NOMO-1 (cell line): ENCODE measurements around the gene CDK10.

Source experiments
- DNase-seq, 2 experiments: peaks; one replicate each; lab custom pipeline; 2025; ENCODE audit not compliant: unreplicated experiment in 2 of 2; lab: John Stamatoyannopoulos, UW

Gene CDK10

GRCh38 chr16:89710709-89711564 is 24.4 kb downstream of the CDK10 start:
- DNase-seq, result no peak

DNA sequence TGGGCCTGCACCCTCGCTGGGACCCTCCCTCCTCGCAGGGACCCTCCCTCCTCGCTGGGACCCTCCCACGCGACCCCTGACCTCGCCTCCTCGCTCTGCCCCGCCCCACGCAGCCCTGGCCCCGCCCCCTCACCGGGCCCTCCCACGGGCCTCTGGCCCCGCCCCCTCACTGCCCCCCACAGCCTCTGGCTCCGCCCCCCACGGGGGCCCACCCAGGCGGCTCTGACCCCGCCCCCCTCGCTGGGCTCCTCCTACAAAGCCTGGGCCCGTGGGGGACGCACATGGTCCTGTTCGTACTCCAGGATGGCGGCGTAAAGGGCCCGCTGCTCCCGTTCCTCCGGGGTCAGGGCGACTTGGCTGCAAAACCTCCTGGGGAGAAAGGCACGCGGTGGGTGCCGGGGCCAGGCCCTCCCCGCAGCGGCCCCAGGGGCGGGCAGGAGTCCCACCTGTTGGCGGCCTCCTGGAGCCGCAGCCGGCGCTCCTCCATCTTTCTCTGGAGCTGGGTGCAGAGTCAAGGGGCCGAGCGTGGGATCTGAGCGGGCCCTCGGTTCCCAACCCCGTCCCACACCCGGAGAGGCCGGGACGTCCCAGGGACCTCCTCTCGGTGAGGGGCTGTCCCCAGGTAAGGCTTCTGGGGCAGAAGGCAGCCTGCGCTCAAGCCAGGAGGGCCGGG is 25.2 kb downstream of the CDK10 start:
- DNase-seq, result peak; percentile 27 to 54

DNA sequence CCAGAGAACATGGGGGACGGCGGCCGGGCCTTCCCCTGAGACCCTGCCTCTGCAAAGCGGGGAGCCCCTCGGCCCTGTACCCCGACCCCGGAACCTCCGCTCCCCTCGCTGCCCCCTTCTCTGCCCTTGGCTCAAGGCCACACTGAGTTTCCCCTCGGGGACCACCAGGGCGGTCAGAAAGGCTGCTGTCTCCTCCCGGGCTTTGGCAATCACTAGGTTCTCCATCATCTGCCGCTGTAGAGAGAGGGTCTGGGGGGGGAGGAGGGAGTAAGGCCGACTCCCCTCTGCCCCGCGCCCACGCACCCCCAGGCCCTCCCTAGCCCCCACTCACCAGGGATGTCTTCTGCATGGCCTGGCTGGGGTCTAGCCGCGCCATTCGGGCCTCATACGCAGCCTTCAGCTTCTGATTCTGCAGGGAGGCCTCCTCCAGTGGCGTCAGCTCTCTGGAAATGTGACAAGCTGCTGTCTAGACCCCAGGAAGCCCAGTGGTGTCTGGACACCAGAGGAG is 25.8 kb downstream of the CDK10 start:
- DNase-seq, result no peak

DNA sequence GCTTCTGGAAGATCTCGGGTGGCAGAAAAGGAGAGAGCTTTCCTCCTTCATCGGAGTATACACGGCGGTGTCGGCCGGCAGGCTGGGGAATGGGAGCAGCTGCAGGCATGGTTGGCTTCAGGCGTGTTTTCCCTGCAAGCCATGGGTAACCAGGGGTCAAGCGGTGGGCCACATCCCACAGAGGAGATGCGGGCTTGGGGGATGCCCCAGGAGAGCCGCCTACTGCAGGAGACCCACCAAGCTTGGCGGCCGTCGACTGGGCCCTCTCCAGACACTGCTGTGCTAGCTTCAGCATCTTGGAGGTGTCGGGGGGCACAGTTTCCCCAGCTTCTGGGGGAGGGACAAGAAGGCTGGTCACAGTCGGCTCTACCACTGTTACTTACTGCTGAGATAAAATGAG is 30.0 kb downstream of the CDK10 start:
- no peak for DNase-seq

DNA sequence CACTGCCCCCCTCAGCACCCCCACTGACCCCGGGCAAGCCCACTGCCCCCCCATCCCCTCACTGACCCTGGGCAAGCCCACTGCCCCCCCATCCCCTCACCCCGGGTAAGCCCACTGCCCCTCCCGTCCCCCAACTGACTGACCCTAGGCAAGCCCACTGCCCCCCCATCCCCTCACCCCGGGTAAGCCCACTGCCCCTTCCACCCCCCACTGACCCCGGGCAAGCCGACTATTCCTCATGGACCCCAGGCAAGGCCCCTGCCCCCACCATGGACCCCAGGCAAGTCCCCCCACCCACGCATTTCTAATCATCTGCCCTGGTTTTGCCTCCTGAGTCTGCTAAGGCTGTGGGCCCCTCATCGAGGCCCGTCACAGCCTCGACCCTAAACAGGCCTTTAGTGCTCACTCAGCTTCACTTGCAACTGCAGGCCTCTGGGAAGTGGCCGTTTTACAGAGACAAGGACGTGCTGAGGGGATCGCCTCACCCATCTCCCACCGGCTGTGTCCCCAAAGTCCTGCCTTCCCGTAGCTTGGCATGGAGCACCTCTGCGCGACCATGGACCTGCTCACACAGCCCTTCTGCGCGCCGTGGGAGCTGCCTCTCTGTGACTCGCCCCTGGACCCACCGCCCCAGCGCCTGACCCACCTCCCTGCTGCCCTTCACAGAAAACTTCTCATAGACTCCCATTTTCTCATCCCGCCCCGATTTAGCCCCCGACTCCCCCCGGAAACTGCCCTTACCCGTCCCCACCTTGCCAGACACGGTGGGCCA is 30.6 kb downstream of the CDK10 start:
- DNase-seq, result no peak

GRCh38 chr16:89717688-89718505 is 31.4 kb downstream of the CDK10 start:
- no peak for DNase-seq

DNA sequence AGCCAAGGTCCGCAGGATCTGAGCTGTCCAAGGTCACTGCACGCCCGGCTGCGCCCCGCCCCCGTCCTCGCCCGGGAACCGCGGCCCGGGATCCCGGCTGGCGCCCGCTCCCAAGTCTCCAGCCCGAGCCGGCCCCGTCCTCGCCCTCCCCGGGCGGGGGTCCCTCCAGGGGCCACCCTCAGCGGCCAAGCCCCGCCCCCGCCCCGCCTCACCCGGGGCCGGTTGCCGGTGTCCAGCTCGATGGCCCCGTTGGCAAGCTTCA is 34.0 kb downstream of the CDK10 start:
- DNase-seq, result no peak

DNA sequence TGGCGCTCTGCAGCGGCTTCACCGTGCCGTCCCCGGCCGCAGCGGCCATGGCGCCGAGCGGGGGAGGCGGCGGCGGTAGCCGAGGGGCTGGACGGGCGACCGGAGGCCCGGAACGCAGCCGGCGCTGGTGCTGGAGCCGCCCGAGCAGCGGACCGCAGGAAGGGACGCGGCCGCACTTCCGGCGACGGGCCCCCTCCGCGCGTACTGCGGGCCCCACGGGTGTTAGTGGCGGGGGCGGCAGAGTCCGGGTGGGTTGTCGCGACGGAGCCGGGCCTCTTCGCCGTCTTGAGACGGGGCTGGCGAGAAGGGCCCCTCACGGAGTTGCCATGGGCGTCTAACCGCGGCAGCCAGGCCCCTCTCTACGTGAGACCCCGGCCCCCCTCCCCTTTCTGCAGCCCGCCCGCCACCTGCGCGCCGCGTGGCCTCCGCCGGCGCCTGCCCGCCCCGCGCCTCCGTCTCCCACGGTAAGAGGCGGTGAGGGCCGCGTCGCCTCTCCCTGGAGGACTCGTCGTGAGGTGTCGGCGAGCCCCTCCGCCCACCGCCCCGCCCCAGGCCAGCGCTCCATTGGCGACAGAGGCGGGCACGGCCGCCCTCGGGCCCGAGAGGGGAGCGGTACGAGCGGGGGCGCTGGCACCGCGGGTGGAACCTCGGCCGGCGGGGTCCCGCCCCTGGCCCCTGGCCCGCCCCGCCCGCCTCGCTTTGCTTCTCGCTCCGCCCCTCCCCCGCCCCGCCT is 34.5 kb downstream of the CDK10 start, which contains the start of the genes VPS9D1 and ZNF276:
TSS of gene VPS9D1 (minus strand) at position 86 of the 733 bp plus-strand sequence. CDS start at position 49, 37 bp downstream.
TSS of gene ZNF276 (plus strand) at position 725 of the 733 bp plus-strand sequence. CDS start 104 bp downstream, outside the sequence.
- peak; percentile 50 to 74 for DNase-seq

GRCh38 chr16:89721546-89722391 is 35.3 kb downstream of the CDK10 start:
- DNase-seq, result peak; percentile 70 to 84

GRCh38 chr16:89722392-89723278 is 36.1 kb downstream of the CDK10 start:
- DNase-seq, result peak; percentile 53 to 69

GRCh38 chr16:89723279-89724250 is 37.1 kb downstream of the CDK10 start:
- DNase-seq, result no peak

GRCh38 chr16:89727406-89728120 is 41.1 kb downstream of the CDK10 start:
- no peak for DNase-seq

DNA sequence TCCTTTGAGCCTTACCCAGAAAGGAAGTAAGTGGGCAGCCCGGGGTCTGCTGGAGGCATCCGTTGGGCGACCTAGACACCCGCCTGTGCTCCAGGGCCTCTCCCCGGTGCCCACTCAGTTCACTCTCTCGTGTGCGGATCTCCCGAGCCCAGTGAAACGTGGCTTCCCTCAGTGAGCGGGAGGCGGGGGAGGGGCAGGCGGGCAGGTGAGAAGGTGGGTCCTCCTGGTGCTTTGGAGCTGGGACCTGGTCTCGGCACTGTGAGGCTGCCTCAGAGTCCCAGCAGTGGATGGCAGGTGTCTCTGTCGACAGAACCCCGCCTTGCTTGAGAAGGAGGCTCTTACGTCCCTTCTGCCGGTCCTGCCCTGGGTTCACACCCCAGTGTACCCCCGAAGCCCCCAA is 42.8 kb downstream of the CDK10 start:
- no peak for DNase-seq

DNA sequence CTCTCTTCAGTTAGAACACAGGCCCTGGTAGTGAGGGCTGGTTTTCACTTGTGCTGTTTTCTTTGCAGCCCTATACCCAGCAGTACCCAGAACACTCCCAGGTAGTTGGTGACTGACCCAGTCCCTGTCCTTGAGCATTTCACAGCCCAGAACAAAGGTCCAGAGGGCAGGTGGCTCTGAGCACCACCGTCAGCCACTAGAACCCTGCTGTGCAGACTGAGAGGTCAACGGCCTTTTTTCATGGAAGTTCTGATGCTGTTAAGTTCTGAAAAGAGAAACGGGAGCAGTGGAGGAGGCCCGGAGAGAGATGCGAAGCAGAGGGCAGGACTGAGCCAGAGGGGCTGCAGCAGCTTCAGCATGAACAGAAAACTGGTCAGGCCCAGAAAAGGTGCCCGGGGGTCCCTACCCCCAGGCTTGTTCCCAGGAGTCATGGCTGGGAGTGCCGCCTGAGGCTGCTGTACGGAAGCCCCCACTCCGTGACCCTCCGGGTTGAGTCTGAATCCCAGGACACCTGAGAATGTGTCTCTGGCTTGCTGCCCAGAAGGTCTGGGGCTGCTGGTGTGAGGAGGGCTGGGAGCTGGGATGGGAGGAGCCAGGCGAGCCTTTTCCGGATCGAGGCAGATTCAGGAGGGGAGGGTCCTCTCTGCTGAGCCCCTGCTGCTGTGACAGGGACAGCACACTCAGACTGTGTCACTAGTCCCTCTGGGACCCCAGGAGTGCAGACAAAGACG is 43.5 kb downstream of the CDK10 start:
- DNase-seq, result no peak

- DNase-seq, result no peak
These were observed 44.2 kb downstream of the CDK10 start for GRCh38 chr16:89730610-89731234.
